ACC112 (cell line): ENCODE data around the gene SLC1A1.

Experiments
- H2AFZ ChIP-seq: fragments of 200-600 bp; sonication (generic); one replicate; pipeline ENCODE4 v1.6.0; 2017; ENCODE audit warnings: antibody characterized with exemption, low read length; ENCODE audit not compliant: unreplicated experiment
- H3K27ac ChIP-seq: fragments of 200-600 bp; sonication (generic); 2 replicates; pipeline ENCODE4 v1.5.1; 2014; ENCODE audit warnings: low read depth, mild to moderate bottlenecking, antibody characterized with exemption, low read length, moderate library complexity
- H3K27me3 ChIP-seq: fragments of 200-600 bp; sonication (generic); 2 replicates; pipeline ENCODE4 v1.6.1; 2014; ENCODE audit warnings: mild to moderate bottlenecking, antibody characterized with exemption, low read length, moderate library complexity, mixed read lengths; ENCODE audit not compliant: insufficient read depth
- H3K36me3 ChIP-seq: fragments of 200-600 bp; sonication (generic); 2 replicates; pipeline ENCODE4 v1.6.1; 2016; ENCODE audit warnings: mild to moderate bottlenecking, antibody characterized with exemption, low read length, moderate library complexity, mixed read lengths; ENCODE audit not compliant: insufficient read depth
- H3K4me1 ChIP-seq: fragments of 200-600 bp; sonication (generic); one replicate; pipeline ENCODE4 v1.6.1; 2016; ENCODE audit warnings: low read length, mixed read lengths; ENCODE audit not compliant: insufficient read depth, unreplicated experiment, control insufficient read depth
- H3K4me3 ChIP-seq: fragments of 200-600 bp; sonication (generic); 2 replicates; pipeline ENCODE4 v1.5.1; 2014; ENCODE audit warnings: mild to moderate bottlenecking, low read depth, low read length
- H3K79me2 ChIP-seq: fragments of 200-600 bp; sonication (generic); one replicate; pipeline ENCODE4 v1.6.0; 2016; ENCODE audit warnings: low read length; ENCODE audit not compliant: control insufficient read depth, unreplicated experiment, insufficient read depth

SLC1A1 gene

DNA sequence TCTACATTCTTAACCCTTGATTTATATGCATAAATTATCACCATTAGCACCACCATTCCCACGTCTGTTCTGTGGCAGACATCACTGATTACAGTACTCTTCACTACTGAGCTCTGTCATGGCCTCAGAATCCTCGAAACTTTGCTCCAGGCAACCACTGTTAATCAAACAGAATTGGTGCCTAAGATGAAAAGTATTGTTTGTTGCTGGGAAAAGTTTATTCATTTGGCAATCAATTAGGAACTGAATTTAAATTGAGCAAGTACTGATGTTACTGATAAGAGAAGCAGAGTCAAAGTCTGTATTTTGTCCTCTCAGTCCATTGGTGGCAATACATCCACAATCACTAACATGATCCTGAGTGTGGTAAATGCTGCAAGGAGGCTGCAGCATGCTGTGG, 12.8 kb downstream of the SLC1A1 start:
- no peak overlapping the region for H2AFZ ChIP-seq

DNA sequence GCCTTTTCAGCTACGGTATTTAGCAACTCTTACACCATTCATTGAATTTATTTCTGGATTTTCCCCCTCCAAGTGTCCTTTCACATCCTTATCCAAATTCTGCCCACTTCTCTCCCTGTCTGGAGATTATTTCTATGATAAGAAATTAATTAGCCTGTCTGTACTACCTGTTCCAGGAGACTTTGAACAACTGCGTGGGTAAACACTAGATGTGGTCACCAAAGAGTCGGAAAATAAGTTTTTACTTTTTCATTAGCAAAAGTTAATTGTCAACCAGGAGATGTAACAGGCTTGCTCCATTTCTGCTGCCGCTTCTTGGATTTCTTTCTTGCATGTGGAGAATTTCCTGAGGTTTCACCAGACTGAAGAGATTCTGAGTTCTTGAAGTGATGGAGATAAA, 14.0 kb downstream of the SLC1A1 start:
- Histone ChIP-seq H2AFZ (no peak overlapping the region), H3K4me1 (peaks cover 25% of the 10 kb centered on the region), H3K4me3 (no peak overlapping the region), H3K27ac (no peak overlapping the region), H3K36me3 (peaks cover 8% of the 10 kb centered on the region; the same call in 1 of the 2 replicates), H3K79me2 (peaks cover 18% of the 10 kb centered on the region), H3K27me3 (no peaks in the 10 kb centered on the region)

More for the DNA sequence above, 12.8 kb downstream of the SLC1A1 start:
- peaks cover 20% of the 10 kb centered on the region for H3K79me2 ChIP-seq
- no peak overlapping the region for H3K4me3 ChIP-seq
- H3K27ac ChIP-seq: no peak overlapping the region
- peaks cover 18% of the 10 kb centered on the region for H3K4me1 ChIP-seq
- no peaks in the 10 kb centered on the region for H3K27me3 ChIP-seq
- H3K36me3 ChIP-seq: peaks cover 8% of the 10 kb centered on the region; the same call in 1 of the 2 replicates

DNA sequence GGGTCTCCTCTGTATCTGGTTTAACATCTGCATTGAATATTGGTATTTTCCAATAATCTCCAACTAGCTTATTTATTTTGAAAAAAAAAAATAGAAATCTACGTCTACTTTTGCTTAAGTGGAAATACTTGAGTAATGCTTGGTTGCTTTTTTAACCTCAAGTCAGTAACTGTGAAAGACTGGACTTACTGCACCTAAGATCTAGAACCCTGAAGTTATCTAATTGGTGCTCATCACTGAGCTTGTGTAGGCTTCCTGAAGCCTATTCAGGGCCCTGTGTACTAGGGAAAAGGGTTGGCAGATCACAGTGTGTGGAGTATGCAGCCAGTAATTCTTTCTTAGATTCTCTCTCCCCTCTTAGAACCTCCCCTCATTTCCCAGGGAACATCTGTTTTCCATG, 16.2 kb downstream of the SLC1A1 start:
- no peak overlapping the region for H3K27ac ChIP-seq

DNA sequence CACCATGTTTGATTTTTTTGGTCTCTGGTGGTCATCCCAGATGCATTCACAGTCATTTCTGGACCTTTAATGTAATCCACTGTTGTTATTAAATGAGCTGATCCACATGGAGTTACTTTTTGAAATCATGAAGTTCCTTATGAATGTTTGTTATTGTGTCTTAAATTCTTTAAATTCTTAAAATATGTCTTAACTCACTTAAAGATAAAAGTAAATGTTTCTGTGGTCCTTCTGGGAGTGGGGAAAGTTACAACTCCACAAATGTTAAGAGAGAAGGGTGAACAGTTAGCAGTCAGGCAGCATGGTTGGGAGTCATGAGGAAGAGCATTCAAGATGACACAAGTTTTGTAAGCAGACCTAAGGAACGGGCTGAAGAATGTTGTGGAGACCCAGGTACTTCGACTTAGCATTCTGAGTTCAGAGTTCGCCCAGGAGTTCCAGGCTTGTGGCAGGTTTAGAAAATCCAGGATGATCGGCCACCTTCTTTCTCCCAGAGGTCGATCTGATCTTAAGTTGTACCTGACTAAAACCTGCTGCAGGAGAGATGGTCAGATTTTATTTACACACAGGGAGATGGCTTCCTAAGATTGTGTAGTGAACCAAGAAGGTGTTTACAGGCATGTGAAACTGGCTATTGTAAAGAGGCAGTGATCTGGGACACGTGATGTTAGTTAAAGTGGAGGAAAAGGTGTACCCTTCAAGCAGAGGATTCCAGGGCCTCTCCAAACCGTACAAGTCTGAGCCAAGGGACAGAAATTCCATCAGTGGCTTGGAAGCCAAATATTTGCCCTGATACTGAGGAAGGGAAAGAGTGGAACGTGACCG, 17.2 kb downstream of the SLC1A1 start:
- Histone ChIP-seq H3K4me1 (peaks cover 25% of the 10 kb centered on the region), H3K36me3 (peaks cover 4% of the 10 kb centered on the region), H3K27me3 (no peaks in the 10 kb centered on the region), H3K79me2 (peaks cover 4% of the 10 kb centered on the region), H3K27ac (peak overlapping the region; percentile 29; the same call in 1 of the 2 replicates), H3K4me3 (no peak overlapping the region), H2AFZ (no peak overlapping the region)

More for the DNA sequence above, 16.2 kb downstream of the SLC1A1 start:
- peaks cover 4% of the 10 kb centered on the region for H3K36me3 ChIP-seq
- H3K4me3 ChIP-seq: no peak overlapping the region
- H3K79me2 ChIP-seq: peaks cover 4% of the 10 kb centered on the region
- H3K4me1 ChIP-seq: peaks cover 25% of the 10 kb centered on the region
- no peaks in the 10 kb centered on the region for H3K27me3 ChIP-seq
- no peak overlapping the region for H2AFZ ChIP-seq

DNA sequence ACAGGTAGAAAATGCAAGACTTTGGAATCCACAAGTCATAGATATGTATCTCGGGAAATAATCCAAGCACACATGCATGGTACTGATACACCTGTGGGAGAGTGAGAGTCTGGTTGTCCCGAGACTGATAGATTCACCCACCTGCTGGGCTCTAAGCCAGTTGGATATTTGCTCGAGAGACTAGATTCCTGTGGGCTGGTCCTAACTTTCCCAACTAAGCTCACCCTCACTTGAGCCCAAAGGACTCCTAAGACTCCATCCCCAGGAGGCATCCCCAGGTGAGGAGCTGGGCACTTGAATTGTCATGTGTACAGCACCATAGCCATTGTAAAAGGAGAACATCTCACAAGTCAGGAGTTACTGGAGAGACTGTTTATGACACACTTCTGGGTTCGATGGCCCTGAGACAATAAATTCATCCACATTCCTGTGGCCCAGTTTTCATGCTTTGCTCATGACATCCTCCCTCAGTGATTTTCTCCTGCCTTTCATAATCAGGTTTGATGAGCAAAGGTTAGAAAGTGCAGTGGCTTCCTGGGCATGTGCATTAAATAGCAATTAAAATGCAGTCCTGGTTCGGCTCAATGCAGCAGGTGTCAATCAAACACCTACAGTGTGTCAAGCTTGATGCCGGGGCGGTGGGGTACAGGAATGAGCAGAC, 18.1 kb downstream of the SLC1A1 start:
- peaks cover 25% of the 10 kb centered on the region for H3K4me1 ChIP-seq
- H2AFZ ChIP-seq: no peak overlapping the region
- no peaks in the 10 kb centered on the region for H3K27me3 ChIP-seq
- H3K27ac ChIP-seq: peak overlapping the region; percentile 70
- H3K79me2 ChIP-seq: peaks cover 4% of the 10 kb centered on the region
- H3K4me3 ChIP-seq: no peak overlapping the region
- H3K36me3 ChIP-seq: no peaks in the 10 kb centered on the region; the same call in 1 of the 2 replicates

DNA sequence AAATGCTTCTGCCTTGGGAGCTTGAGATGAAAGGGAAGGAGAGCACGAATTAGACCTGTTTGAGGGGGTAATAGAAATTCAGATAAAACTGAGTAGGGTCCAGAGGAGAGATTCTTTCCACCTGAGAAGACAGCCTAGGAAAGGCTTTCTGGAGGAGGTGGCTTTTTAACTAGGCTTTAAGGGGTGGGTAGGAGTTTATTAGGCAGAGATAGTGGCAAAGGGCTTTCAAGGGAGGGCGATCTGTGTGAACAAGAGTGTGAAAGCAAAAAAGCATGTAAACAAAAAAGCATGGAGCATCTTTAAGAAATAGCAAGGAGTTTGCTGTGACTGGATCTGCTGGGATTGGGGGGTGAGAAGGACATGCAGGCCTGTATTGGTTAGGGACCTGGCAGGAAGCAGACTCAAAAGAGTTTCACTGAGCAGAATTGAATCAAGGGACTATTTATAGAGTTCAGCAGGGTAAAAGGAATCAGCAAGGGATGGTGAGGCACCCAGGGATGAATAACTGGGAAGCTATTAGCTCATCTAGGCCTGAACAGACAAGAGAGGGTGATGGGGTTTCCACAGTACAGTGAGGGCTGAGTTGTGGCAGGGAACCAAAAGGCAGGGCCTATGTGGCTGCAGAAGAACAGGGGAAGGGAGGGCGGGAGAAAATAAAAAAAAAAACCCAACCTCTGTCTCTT, 18.8 kb downstream of the SLC1A1 start:
- Histone ChIP-seq H3K27me3 (no peaks in the 10 kb centered on the region), H3K4me1 (peaks cover 25% of the 10 kb centered on the region), H3K79me2 (peaks cover 4% of the 10 kb centered on the region), H3K36me3 (no peaks in the 10 kb centered on the region; the same call in 1 of the 2 replicates), H3K4me3 (no peak overlapping the region), H3K27ac (peak overlapping the region; percentile 70), H2AFZ (no peak overlapping the region)

DNA sequence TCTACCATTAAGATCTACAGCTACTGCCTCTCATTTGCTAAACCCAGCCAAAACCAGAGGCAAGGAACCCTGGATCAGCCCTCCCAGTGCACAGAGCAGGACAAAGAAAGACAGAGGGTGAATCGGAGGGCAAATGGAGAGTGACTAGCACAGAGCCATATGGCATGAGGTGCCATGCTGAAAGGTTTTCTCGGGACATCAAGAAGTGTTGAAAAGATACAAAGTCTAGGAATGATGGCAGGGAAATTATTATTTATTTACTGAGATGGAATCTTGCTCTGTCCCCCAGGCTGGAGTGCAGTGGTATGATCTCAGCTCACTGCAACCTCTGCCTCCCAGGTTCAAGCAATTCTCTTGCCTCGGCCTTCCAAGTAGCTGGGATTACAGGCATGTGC, 19.3 kb downstream of the SLC1A1 start:
- Histone ChIP-seq H3K4me1 (peaks cover 25% of the 10 kb centered on the region), H3K27me3 (no peaks in the 10 kb centered on the region), H3K79me2 (peaks cover 4% of the 10 kb centered on the region), H2AFZ (no peak overlapping the region), H3K36me3 (no peaks in the 10 kb centered on the region; the same call in 1 of the 2 replicates), H3K27ac (peak overlapping the region; percentile 28; the same call in 1 of the 2 replicates), H3K4me3 (no peak overlapping the region)

DNA sequence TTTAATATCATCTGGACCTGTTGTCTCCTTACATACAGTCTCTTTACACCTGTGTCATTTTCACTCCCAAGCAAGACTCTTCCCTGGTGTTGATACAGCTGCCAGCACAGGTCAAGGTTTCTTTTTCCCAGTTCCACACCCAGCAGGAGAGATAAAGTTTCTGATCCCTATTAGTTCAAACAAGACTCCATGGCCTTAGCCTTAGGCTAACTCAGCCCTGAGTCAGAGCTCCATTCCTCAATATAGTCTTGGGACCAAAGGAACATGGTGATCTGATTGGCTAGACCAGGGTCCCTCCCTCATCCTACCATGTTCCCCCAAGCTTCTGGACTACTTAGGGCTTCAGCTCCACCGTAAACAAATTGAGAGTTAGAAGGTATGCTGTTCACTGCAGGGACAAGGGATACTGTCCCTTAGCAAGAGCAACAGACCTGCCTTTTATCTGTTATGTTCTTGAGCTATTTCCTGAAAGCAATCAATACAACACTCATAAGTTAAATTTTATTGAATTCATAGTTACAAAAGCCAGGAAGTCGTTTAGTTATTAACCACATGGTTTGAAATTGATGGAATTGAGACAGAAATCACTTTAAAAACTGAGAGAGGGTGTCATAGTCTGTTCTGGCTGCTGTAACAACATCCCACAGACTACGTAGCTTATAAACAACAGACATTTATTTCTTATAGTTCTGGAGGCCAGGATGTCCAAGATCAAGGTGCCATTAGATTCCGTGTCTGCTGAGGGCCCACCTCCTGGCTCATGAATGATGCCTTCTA, 20.5 kb downstream of the SLC1A1 start:
- no peak overlapping the region for H3K27ac ChIP-seq
- H3K36me3 ChIP-seq: no peaks in the 10 kb centered on the region; the same call in 1 of the 2 replicates
- H3K27me3 ChIP-seq: no peaks in the 10 kb centered on the region
- peaks cover 25% of the 10 kb centered on the region for H3K4me1 ChIP-seq
- peaks cover 4% of the 10 kb centered on the region for H3K79me2 ChIP-seq
- H2AFZ ChIP-seq: no peak overlapping the region
- H3K4me3 ChIP-seq: no peak overlapping the region

DNA sequence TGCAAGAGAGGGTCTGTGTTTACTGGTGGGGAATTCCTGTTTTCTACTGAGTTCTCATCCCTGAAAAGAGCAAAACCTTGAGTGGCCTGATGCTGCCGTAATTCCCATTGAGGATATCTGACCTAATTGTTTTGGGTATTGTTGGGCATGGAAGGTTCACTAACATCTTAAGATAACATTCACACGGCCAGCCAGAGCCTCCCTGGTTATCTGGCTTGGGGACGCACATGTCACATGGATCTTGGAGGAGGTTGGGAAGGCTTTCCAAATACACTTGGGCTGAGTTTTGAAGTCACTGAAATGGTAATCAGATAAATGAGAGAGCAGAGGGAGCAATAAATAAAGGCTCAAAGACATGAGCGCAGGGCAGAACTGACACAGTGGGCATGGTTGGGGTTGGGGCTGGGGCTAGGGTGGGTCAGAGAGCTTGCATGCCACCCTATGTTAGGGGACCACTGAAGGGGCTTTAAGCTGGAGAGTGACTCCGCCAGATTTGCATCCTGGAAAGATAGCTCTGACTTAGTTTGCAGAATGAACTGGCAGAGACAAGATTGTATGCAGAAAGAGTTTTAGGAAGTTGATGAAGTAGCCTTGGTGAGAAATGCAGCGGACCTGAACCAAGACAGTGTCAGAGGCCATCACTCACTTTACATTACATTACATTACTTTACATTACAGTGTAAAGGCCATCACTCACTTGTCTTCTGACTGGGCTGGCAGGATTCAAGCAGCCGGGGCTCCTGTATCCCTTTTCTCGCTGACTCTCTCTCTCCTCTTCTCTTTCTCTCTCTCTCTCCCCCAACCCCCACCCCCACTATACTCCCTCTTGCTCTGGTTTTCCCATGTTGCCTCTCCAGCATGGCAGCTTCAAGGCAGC, 24.2 kb downstream of the SLC1A1 start:
- no peaks in the 10 kb centered on the region for H3K27me3 ChIP-seq
- H3K4me3 ChIP-seq: no peak overlapping the region
- no peaks in the 10 kb centered on the region for H3K4me1 ChIP-seq
- no peaks in the 10 kb centered on the region; the same call in 1 of the 2 replicates for H3K36me3 ChIP-seq
- H3K79me2 ChIP-seq: no peaks in the 10 kb centered on the region
- H3K27ac ChIP-seq: no peak overlapping the region
- no peak overlapping the region for H2AFZ ChIP-seq
